Lower lobe of right lung (tissue), 2 donors: ENCODE measurements around the gene ZNF613. TPM values are rescaled to one million over a fixed set of nuclear protein-coding genes. Genes with fewer than 3 reads are reported as not detected.
"Not testable (repeated sequence)": the region's sequence is repeated elsewhere in the genome, so short reads cannot be mapped to it uniquely, and the experiment has no call there.

Experiments used
- ATAC-seq, 2 donors: fragments of 200-7000 bp; cut with Tn5 transposase; one replicate each; pipeline ENCODE4 v1.9.1; 2020 to 2022; ENCODE audit warnings: mild to moderate bottlenecking in 2 of 2, moderate library complexity in 2 of 2
- DNase-seq: peaks from one replicate; pipeline ENCODE4 v3.0.0-alpha.2; 2020
- H3K27ac ChIP-seq: fragments of 200-600 bp; one replicate; pipeline ENCODE4 v1.8.0; 2022
- H3K27me3 ChIP-seq: fragments of 200-600 bp; one replicate; pipeline ENCODE4 v1.8.0; 2022; ENCODE audit warnings: low read depth
- H3K36me3 ChIP-seq: fragments of 200-600 bp; one replicate; pipeline ENCODE4 v1.8.0; 2022; ENCODE audit warnings: mild to moderate bottlenecking
- H3K4me1 ChIP-seq: fragments of 200-600 bp; one replicate; pipeline ENCODE4 v1.8.0; 2022
- H3K4me3 ChIP-seq: fragments of 200-600 bp; one replicate; pipeline ENCODE4 v1.8.0; 2022; ENCODE audit warnings: mild to moderate bottlenecking
- H3K9me3 ChIP-seq: fragments of 200-600 bp; one replicate; pipeline ENCODE4 v1.8.0; 2022
- intact Hi-C: fragments of 100-400 bp; cut with DNase I; formaldehyde crosslinking; loops from one replicate; pipeline ENCODE4 v1.11.0; 2022
- total RNA-seq: library from RNA; stranded (reverse); fragmentation: NEBNext Ultra II Directional; extraction: Animal tissue kit (Norgen Biotek cat#: 25700); gene quantifications from one replicate; pipeline ENCODE4 v1.2.1, GENCODE V29; 2021
- TF ChIP-seq, protein P1 (sequence below): fragments of 200-600 bp; IDR thresholded peaks from one replicate; pipeline ENCODE4 v1.8.0; 2022; ENCODE audit warnings: antibody characterized with exemption, mild to moderate bottlenecking
- donor health status: DM: no; HTN: yes; CAD: no; lungs with severe emphysema.

Gene ZNF613
- total RNA-seq, 1 donor from 2014 or later = 7.9 TPM

- intact Hi-C loops = no loop called here
- Histone ChIP-seq H3K27ac (no peak overlapping the region), H3K27me3 (no peaks in the 10 kb centered on the region), H3K9me3 (peaks cover 88% of the 10 kb centered on the region), H3K36me3 (peaks cover 2% of the 10 kb centered on the region), H3K4me1 (no peaks in the 10 kb centered on the region), H3K4me3 (no peak overlapping the region)
- TF ChIP-seq, protein P1, sequence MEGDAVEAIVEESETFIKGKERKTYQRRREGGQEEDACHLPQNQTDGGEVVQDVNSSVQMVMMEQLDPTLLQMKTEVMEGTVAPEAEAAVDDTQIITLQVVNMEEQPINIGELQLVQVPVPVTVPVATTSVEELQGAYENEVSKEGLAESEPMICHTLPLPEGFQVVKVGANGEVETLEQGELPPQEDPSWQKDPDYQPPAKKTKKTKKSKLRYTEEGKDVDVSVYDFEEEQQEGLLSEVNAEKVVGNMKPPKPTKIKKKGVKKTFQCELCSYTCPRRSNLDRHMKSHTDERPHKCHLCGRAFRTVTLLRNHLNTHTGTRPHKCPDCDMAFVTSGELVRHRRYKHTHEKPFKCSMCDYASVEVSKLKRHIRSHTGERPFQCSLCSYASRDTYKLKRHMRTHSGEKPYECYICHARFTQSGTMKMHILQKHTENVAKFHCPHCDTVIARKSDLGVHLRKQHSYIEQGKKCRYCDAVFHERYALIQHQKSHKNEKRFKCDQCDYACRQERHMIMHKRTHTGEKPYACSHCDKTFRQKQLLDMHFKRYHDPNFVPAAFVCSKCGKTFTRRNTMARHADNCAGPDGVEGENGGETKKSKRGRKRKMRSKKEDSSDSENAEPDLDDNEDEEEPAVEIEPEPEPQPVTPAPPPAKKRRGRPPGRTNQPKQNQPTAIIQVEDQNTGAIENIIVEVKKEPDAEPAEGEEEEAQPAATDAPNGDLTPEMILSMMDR = no peak
- ATAC-seq (no peak), DNase-seq (no peak)
Observed at GRCh38 chr19:51959791-51960190, 32.5 kb downstream of the ZNF613 start.

DNA sequence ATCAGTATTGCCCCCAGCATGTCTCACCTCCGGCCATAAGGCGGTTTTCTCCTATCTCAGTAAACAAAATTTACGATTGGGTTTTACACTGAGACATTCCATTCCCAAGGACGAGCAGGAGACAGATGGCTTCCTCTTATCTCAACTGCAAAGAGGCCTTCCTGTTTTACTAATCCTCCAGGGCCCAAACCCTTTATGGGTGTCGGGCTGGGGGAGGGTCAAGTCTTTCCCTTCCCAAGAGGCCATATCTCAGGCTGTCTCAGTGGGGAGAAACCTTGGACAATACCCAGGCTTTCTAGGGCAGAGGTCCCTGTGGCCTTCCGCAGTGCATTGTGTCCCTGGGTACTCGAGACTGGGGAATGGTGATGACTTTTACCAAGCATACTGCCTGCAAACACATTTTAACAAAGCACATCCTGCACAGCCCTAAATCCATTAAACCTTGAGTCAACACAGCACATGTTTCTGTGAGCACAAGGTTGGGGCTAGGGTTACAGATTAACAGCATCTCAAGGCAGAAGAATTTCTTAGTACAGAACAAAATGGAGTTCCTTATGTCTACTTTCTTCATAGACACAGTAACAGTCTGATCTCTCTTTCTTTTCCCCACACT, 33.5 kb downstream of the ZNF613 start:
- Histone ChIP-seq H3K36me3 (peaks cover 11% of the 10 kb centered on the region), H3K9me3 (peaks cover 90% of the 10 kb centered on the region)
- ATAC-seq, H3K27me3 ChIP-seq, DNase-seq, H3K4me3 ChIP-seq, H3K27ac ChIP-seq, H3K4me1 ChIP-seq, intact Hi-C loops: not testable (repeated sequence)

GRCh38 chr19:51965583-51965982, 38.3 kb downstream of the ZNF613 start:
- ATAC-seq (no peak), DNase-seq (no peak)
- no peaks in the 10 kb centered on the region for H3K4me1 ChIP-seq
- peaks cover 100% of the 10 kb centered on the region for H3K9me3 ChIP-seq
- H3K27me3 ChIP-seq = no peaks in the 10 kb centered on the region
- H3K27ac ChIP-seq = no peak overlapping the region
- H3K36me3 ChIP-seq = peaks cover 45% of the 10 kb centered on the region
- TF ChIP-seq, protein P1 = no peak
- H3K4me3 ChIP-seq = no peak overlapping the region
- intact Hi-C loops = no loop called here

GRCh38 chr19:51970718-51971117, 43.4 kb downstream of the ZNF613 start:
- TF ChIP-seq, protein P1 = no peak
- intact Hi-C loops = no loop called here
- DNase-seq = no peak
- H3K9me3 ChIP-seq = peaks cover 100% of the 10 kb centered on the region
- no peak overlapping the region for H3K27ac ChIP-seq
- H3K27me3 ChIP-seq = no peaks in the 10 kb centered on the region
- ATAC-seq = no peak
- peaks cover 71% of the 10 kb centered on the region for H3K36me3 ChIP-seq
- H3K4me3 ChIP-seq = no peak overlapping the region
- no peaks in the 10 kb centered on the region for H3K4me1 ChIP-seq

DNA sequence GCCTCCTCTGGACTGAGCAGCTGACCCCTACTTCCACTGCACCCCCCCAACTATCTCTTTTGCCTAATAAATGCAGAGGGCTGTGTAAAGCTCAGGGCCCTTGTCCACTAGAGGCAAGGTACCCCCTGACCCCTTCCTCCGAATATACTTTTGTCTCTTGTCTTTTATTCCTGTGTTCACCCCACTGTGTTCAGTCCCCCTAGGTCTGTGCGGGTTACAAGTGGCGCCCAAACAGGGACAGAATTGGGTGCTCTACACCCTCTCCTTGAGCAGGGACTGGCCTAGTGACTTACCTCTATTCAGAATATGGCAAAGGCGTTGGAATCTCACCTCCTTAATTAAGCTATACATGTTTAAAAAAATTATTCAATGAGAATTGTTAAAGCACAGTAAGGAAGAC, 44.4 kb downstream of the ZNF613 start:
- TF ChIP-seq, protein P1 = no peak
- Histone ChIP-seq H3K4me1 (no peaks in the 10 kb centered on the region), H3K27ac (no peak overlapping the region), H3K27me3 (no peaks in the 10 kb centered on the region), H3K36me3 (peaks cover 62% of the 10 kb centered on the region), H3K4me3 (no peak overlapping the region), H3K9me3 (peaks cover 100% of the 10 kb centered on the region)
- ATAC-seq = no peak
- no peak for DNase-seq
- intact Hi-C loops = no loop called here

DNA sequence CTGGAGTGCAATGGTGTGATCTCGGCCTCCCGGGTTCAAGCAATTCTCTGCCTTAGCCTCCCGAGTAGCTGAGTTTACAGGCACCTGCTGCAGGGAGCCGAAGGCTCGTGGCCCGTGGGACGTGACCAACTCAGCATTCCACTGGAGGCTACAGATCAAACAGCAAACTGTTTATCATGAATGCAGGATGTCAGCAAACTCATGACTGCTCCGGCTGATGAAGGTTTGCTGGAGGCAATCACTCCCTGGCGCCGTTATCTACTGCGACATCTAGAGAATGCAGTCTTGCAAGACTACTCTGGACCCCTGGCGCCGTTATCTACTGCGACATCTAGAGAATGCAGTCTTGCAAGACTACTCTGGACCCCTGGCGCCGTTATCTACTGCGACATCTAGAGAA, 48.5 kb downstream of the ZNF613 start:
- H3K27ac ChIP-seq, DNase-seq, H3K27me3 ChIP-seq, intact Hi-C loops, H3K4me1 ChIP-seq, ATAC-seq, H3K4me3 ChIP-seq: not testable (repeated sequence)
- Histone ChIP-seq H3K9me3 (peaks cover 99% of the 10 kb centered on the region), H3K36me3 (peaks cover 44% of the 10 kb centered on the region)
